GM23338 (cell line): Measurements from ENCODE around the gene EFNB2. TPM values are rescaled to one million over a fixed set of nuclear protein-coding genes. Genes with fewer than 3 reads are reported as not detected.

Source experiments
- ATAC-seq: fragments of 200-7000 bp; cut with Tn5 transposase; 3 replicates; pipeline ENCODE4 v1.9.1; 2020
- DNase-seq: peaks from one replicate; pipeline ENCODE4 v3.0.0-alpha.2; 2015; ENCODE audit warnings: low spot score
- H2AFZ ChIP-seq: fragments of 200-600 bp; sonication (generic); 2 replicates; pipeline ENCODE4 v1.8.0; 2016; ENCODE audit warnings: antibody characterized with exemption, mild to moderate bottlenecking, moderate library complexity
- H3F3A ChIP-seq: fragments of 200-600 bp; sonication (generic); replicated peaks from 2 replicates; pipeline ENCODE4 v1.8.0; 2017; ENCODE audit warnings: antibody characterized with exemption, mixed run types, low read depth
- H3K27ac ChIP-seq: fragments of 200-600 bp; sonication (generic); 2 replicates; pipeline ENCODE4 v1.6.1; 2016; ENCODE audit warnings: low read depth
- H3K27me3 ChIP-seq: fragments of 200-600 bp; sonication (generic); 2 replicates; pipeline ENCODE4 v1.8.0; 2016; ENCODE audit warnings: mild to moderate bottlenecking, mixed run types, moderate library complexity; ENCODE audit not compliant: insufficient read depth
- H3K36me3 ChIP-seq: fragments of 200-600 bp; sonication (generic); 2 replicates; pipeline ENCODE4 v1.8.0; 2016; ENCODE audit warnings: mild to moderate bottlenecking; ENCODE audit not compliant: insufficient read depth
- H3K4me1 ChIP-seq: fragments of 200-600 bp; sonication (generic); 2 replicates; pipeline ENCODE4 v1.8.0; 2016; ENCODE audit warnings: mild to moderate bottlenecking, moderate library complexity; ENCODE audit not compliant: insufficient read depth
- H3K4me2 ChIP-seq: fragments of 200-600 bp; sonication (generic); 2 replicates; pipeline ENCODE4 v1.7.1; 2017; ENCODE audit warnings: mixed run types
- H3K4me3 ChIP-seq: fragments of 200-600 bp; sonication (generic); 2 replicates; pipeline ENCODE4 v1.6.1; 2016; ENCODE audit warnings: mixed run types
- H3K79me2 ChIP-seq: fragments of 200-600 bp; sonication (generic); replicated peaks from 2 replicates; pipeline ENCODE4 v1.8.0; 2017; ENCODE audit warnings: mild to moderate bottlenecking; ENCODE audit not compliant: insufficient read depth
- H3K9me2 ChIP-seq: fragments of 200-600 bp; sonication (generic); 2 replicates; pipeline ENCODE4 v1.8.0; 2017; ENCODE audit not compliant: insufficient read depth
- H4K20me1 ChIP-seq: fragments of 200-600 bp; sonication (generic); replicated peaks from 2 replicates; pipeline ENCODE4 v1.8.0; 2017; ENCODE audit warnings: mild to moderate bottlenecking; ENCODE audit not compliant: insufficient read depth
- H3K27ac Mint-ChIP-seq: 2 replicates; pipeline ENCODE4 v1.8.0; 2020; ENCODE audit warnings: inconsistent platforms, mild to moderate bottlenecking, moderate library complexity, mixed read lengths
- H3K27me3 Mint-ChIP-seq: 3 replicates; pipeline ENCODE4 v1.8.0; 2022; ENCODE audit warnings: low read depth, mild to moderate bottlenecking, moderate library complexity, mixed read lengths, inconsistent platforms; ENCODE audit not compliant: insufficient read depth, poor library complexity
- H3K36me3 Mint-ChIP-seq: 3 replicates; pipeline ENCODE4 v1.8.0; 2021; ENCODE audit warnings: low read depth, mild to moderate bottlenecking, inconsistent platforms, moderate library complexity, mixed read lengths
- H3K4me1 Mint-ChIP-seq: 3 replicates; pipeline ENCODE4 v1.8.0; 2020; ENCODE audit warnings: mild to moderate bottlenecking, inconsistent platforms, mixed read lengths
- H3K4me3 Mint-ChIP-seq: 3 replicates; pipeline ENCODE4 v1.8.0; 2021; ENCODE audit warnings: moderate library complexity, mild to moderate bottlenecking, inconsistent platforms, mixed read lengths
- H3K9me3 Mint-ChIP-seq: 3 replicates; pipeline ENCODE4 v1.8.0; 2020; ENCODE audit warnings: moderate library complexity, mild to moderate bottlenecking, inconsistent platforms, mixed read lengths
- CREB1 ChIP-seq: fragments of 250-450 bp; sonication (Bioruptor Pico); IDR thresholded peaks from 2 replicates; pipeline ENCODE4 v1.5.0; 2020; ENCODE audit warnings: low read depth, mild to moderate bottlenecking, moderate library complexity
- CTCF ChIP-seq, 2 experiments: fragments of 200-600 bp in 1 of 2; sonication (generic) in 1 of 2; conservative IDR thresholded peaks; 2 replicates each; pipeline versions ENCODE4 v1.5.1 to v1.6.1; 2016 to 2017; ENCODE audit warnings: antibody characterized with exemption in 2 of 2, low read depth in 2 of 2, mild to moderate bottlenecking in 2 of 2, moderate library complexity in 1 of 2
- ETS1 ChIP-seq: IDR thresholded peaks from 2 replicates; pipeline ENCODE4 v1.6.1; 2016; ENCODE audit warnings: antibody characterized with exemption
- EZH2 ChIP-seq: fragments of 200-600 bp; sonication (generic); IDR thresholded peaks from one replicate; pipeline ENCODE4 v1.8.0; 2017; ENCODE audit warnings: antibody characterized with exemption, mild to moderate bottlenecking, low read depth; ENCODE audit not compliant: unreplicated experiment
- EZH2phosphoT487 ChIP-seq: fragments of 200-600 bp; sonication (generic); IDR thresholded peaks from one replicate; pipeline ENCODE4 v1.8.1; 2018; ENCODE audit warnings: antibody characterized with exemption; ENCODE audit not compliant: unreplicated experiment
- JUNB ChIP-seq: IDR thresholded peaks from one replicate; pipeline ENCODE4 v1.6.1; 2016; ENCODE audit warnings: antibody characterized with exemption; ENCODE audit not compliant: unreplicated experiment
- NANOG ChIP-seq: IDR thresholded peaks from 2 replicates; pipeline ENCODE4 v1.6.1; 2016; ENCODE audit warnings: antibody characterized with exemption, borderline replicate concordance
- POLR2AphosphoS5 ChIP-seq: IDR thresholded peaks from 2 replicates; pipeline ENCODE4 v1.6.1; 2016; ENCODE audit warnings: antibody characterized with exemption, low read depth
- REST ChIP-seq: IDR thresholded peaks from one replicate; pipeline ENCODE4 v1.6.1; 2018; ENCODE audit warnings: antibody characterized with exemption; ENCODE audit not compliant: unreplicated experiment
- STAT1 ChIP-seq: IDR thresholded peaks from one replicate; pipeline ENCODE4 v1.6.1; 2016; ENCODE audit warnings: antibody characterized with exemption; ENCODE audit not compliant: unreplicated experiment
- ZNF114 ChIP-seq: fragments of 250-450 bp; sonication (Bioruptor Pico); IDR thresholded peaks from 2 replicates; pipeline ENCODE4 v1.5.0; 2020; ENCODE audit warnings: mild to moderate bottlenecking, moderate library complexity
- ZNF331 ChIP-seq: fragments of 250-450 bp; sonication (Bioruptor Pico); IDR thresholded peaks from 2 replicates; pipeline ENCODE4 v1.5.0; 2020; ENCODE audit warnings: low read depth, mild to moderate bottlenecking, moderate library complexity
- ZNF462 ChIP-seq: fragments of 250-450 bp; sonication (Bioruptor Pico); IDR thresholded peaks from 2 replicates; pipeline ENCODE4 v1.5.0; 2020; ENCODE audit warnings: mild to moderate bottlenecking, moderate library complexity
- polyA plus RNA-seq: library from polyadenylated mRNA; unstranded; fragments of >200 nt; fragmentation: Nextera tagmentation; extraction: Ambion mirVana; gene quantifications from 2 replicates; pipeline ENCODE4 v1.2.1, GENCODE V29; 2016
- total RNA-seq: library from RNA; depleted of rRNA; stranded (reverse); fragments of >200 nt; shearing (Covaris generic); gene quantifications from 2 replicates; pipeline ENCODE4 v1.2.3, GENCODE V29; 2014

Gene EFNB2
- total and polyA plus RNA-seq, 2 experiments from 2014 or later: 5.7 to 10.9 TPM

GRCh38 chr13:106494936-106495335 lies 40.5 kb downstream of the EFNB2 start:
- Mint-ChIP-seq H3K4me3 (no peak overlapping the region), H3K27me3 (peaks cover 6% of the 10 kb centered on the region), H3K4me1 (peaks cover 50% of the 10 kb centered on the region), H3K27ac (no peak overlapping the region), H3K36me3 (peaks cover 28% of the 10 kb centered on the region), H3K9me3 (no peaks in the 10 kb centered on the region)
- Histone ChIP-seq H2AFZ (no peak overlapping the region), H3K36me3 (no peaks in the 10 kb centered on the region), H3K4me3 (no peak overlapping the region), H3F3A (no peaks in the 10 kb centered on the region), H4K20me1 (no peaks in the 10 kb centered on the region), H3K4me2 (no peak overlapping the region), H3K9me2 (no peaks in the 10 kb centered on the region), H3K27ac (no peak overlapping the region), H3K79me2 (peaks cover 6% of the 10 kb centered on the region; the same call in 1 of the 2 replicates), H3K27me3 (no peaks in the 10 kb centered on the region), H3K4me1 (peaks cover 52% of the 10 kb centered on the region)
- DNase-seq: no peak
- TF ChIP-seq STAT1: no peak
- TF ChIP-seq NANOG: no peak
- TF ChIP-seq EZH2: no peak
- TF ChIP-seq CTCF (conservative IDR thresholded peaks at IDR 0.05; ENCODE audit: low read depth in 2 of 2): no peak
- TF ChIP-seq ZNF114: no peak
- TF ChIP-seq CREB1 (CRISPR knock-in tag): no peak
- no peak for TF ChIP-seq POLR2AphosphoS5
- TF ChIP-seq ETS1: no peak
- TF ChIP-seq EZH2phosphoT487: no peak
- no peak for TF ChIP-seq REST
- TF ChIP-seq ZNF462 (CRISPR knock-in tag): no peak
- TF ChIP-seq JUNB: no peak
- no peak for TF ChIP-seq ZNF331 (CRISPR knock-in tag)
- ATAC-seq: no peak
